Panc1 (cell line): ENCODE data around the gene SMC6. TPM values are rescaled to one million over a fixed set of nuclear protein-coding genes. Genes with fewer than 3 reads are reported as not detected.

ENCODE experiments used
- ATAC-seq: fragments of 200-7000 bp; cut with Tn5 transposase; 2 replicates; pipeline ENCODE4 v1.9.1; 2020; ENCODE audit warnings: mild to moderate bottlenecking, moderate library complexity
- BruUV-seq: library from RNA; stranded (reverse); fragments of 400-500 nt; replicated peaks from 2 replicates; lab custom pipeline; 2021; lab: Mats Ljungman, UMichigan
- CTCF ChIA-PET: fragments of 300-600 bp; sonication (Branson Sonifier 250); formaldehyde crosslinking; loops from one replicate; lab custom pipeline; 2022; ENCODE audit warnings: antibody characterized with exemption; lab: Charles Lee
- POLR2A ChIA-PET: fragments of 300-600 bp; sonication (Branson Sonifier 250); formaldehyde crosslinking; loops from one replicate; lab custom pipeline; 2022; ENCODE audit warnings: antibody characterized with exemption; lab: Charles Lee
- DNase-seq: peaks from one replicate; pipeline ENCODE4 v3.0.0-alpha.2; 2010; ENCODE audit warnings: low read depth, low spot score
- H3K27ac ChIP-seq: 2 replicates; pipeline ENCODE4 v1.5.1; 2011; ENCODE audit warnings: mild to moderate bottlenecking, low read length, inconsistent platforms
- H3K27me3 ChIP-seq: fragments of 200-500 bp; sonication (Bioruptor generic); 2 replicates; pipeline ENCODE4 v1.6.0; 2014; ENCODE audit warnings: low read length, inconsistent platforms; ENCODE audit not compliant: control insufficient read depth, insufficient read depth
- H3K36me3 ChIP-seq: fragments of 200-500 bp; sonication (Bioruptor generic); 2 replicates; pipeline ENCODE4 v1.5.1; 2014; ENCODE audit warnings: inconsistent platforms, mild to moderate bottlenecking, low read length, moderate library complexity; ENCODE audit not compliant: control insufficient read depth, insufficient read depth
- H3K4me1 ChIP-seq: 2 replicates; pipeline ENCODE4 v1.5.1; 2011; ENCODE audit warnings: inconsistent platforms, mild to moderate bottlenecking, low read length, moderate library complexity; ENCODE audit not compliant: control insufficient read depth, insufficient read depth
- H3K4me3 ChIP-seq, 2 experiments: 2 replicates each; pipeline ENCODE4 v1.5.1; 2011 to 2012; ENCODE audit warnings: low read depth in 2 of 2, low read length in 2 of 2, mild to moderate bottlenecking in 2 of 2, inconsistent platforms in 1 of 2, moderate library complexity in 1 of 2
- H3K9me3 ChIP-seq: fragments of 200-500 bp; sonication (Bioruptor generic); 2 replicates; pipeline ENCODE4 v1.5.1; 2014; ENCODE audit warnings: low read depth, mild to moderate bottlenecking, inconsistent platforms, low read length, moderate library complexity; ENCODE audit not compliant: control insufficient read depth, insufficient read depth
- CTCF ChIP-seq: fragments of 450-650 bp; IDR thresholded peaks from 2 replicates; pipeline ENCODE4 v1.5.1; 2017; ENCODE audit warnings: mild to moderate bottlenecking
- POLR2AphosphoS5 ChIP-seq: IDR thresholded peaks from 2 replicates; pipeline ENCODE4 v1.6.1; 2012; ENCODE audit warnings: mild to moderate bottlenecking, low read depth, low read length, moderate library complexity
- REST ChIP-seq, 2 experiments: IDR thresholded peaks; 2 replicates each; pipeline ENCODE4 v1.6.1; 2011 to 2012; ENCODE audit warnings: low read depth in 2 of 2, control low read depth in 1 of 2, low read length in 1 of 2, mild to moderate bottlenecking in 1 of 2, moderate library complexity in 1 of 2; ENCODE audit not compliant: insufficient read depth in 1 of 2
- SIN3A ChIP-seq: IDR thresholded peaks from 2 replicates; pipeline ENCODE4 v1.6.1; 2012; ENCODE audit warnings: low read depth, mild to moderate bottlenecking, low read length, moderate library complexity, borderline replicate concordance; ENCODE audit not compliant: insufficient read depth
- TCF7L2 ChIP-seq: IDR thresholded peaks from 2 replicates; pipeline ENCODE4 v1.6.1; 2011; ENCODE audit warnings: mild to moderate bottlenecking, low read depth, low read length, inconsistent platforms
- in situ Hi-C: cut with HindIII; loops from 2 replicates; pipeline ENCODE4 v1.10.0; 2016; ENCODE audit warnings: low sequenced_read_pairs, low pct_unique_long_range_greater_than_20kb
- intact Hi-C: fragments of 100-400 bp; cut with micrococcal nuclease; formaldehyde crosslinking; loops from one replicate; pipeline ENCODE4 v1.10.0; 2022; ENCODE audit not compliant: unreplicated experiment
- total RNA-seq: library from RNA; stranded (reverse); gene quantifications from one replicate; pipeline ENCODE4 v1.2.1, GENCODE V29; 2021; ENCODE audit not compliant: unreplicated experiment

SMC6 gene
- total RNA-seq, 1 experiment from 2014 or later, result 43.8 TPM

GRCh38 chr2:17634997-17635396 lies 118.6 kb downstream of the SMC6 start:
- Histone ChIP-seq H3K4me3 (no peak overlapping the region), H3K4me1 (no peaks in the 10 kb centered on the region), H3K27ac (no peak overlapping the region), H3K27me3 (no peaks in the 10 kb centered on the region), H3K9me3 (no peaks in the 10 kb centered on the region), H3K36me3 (no peaks in the 10 kb centered on the region)
- CTCF ChIA-PET, result no interaction called here
- in situ Hi-C loops (no loop called here), intact Hi-C loops (no loop called here)
- BruUV-seq, result no TSS peak
- no peak for TF ChIP-seq REST (IDR thresholded peaks at IDR 0.05; ENCODE audit: insufficient read depth in 1 of 2, low read depth in 2 of 2, low read length in 1 of 2)
- no peak for TF ChIP-seq CTCF
- no peak for TF ChIP-seq SIN3A
- no peak for TF ChIP-seq POLR2AphosphoS5
- no peak for TF ChIP-seq TCF7L2
- POLR2A ChIA-PET, result no interaction called here
- ATAC-seq (no peak), DNase-seq (no peak)

GRCh38 chr2:17630089-17630488 lies 123.5 kb downstream of the SMC6 start:
- ATAC-seq (no peak), DNase-seq (no peak)
- no peak for TF ChIP-seq CTCF
- no peak for TF ChIP-seq REST (IDR thresholded peaks at IDR 0.05; ENCODE audit: insufficient read depth in 1 of 2, low read depth in 2 of 2, low read length in 1 of 2)
- no peak for TF ChIP-seq SIN3A
- no peak for TF ChIP-seq POLR2AphosphoS5
- no peak for TF ChIP-seq TCF7L2
- Histone ChIP-seq H3K27ac (no peak overlapping the region), H3K27me3 (no peaks in the 10 kb centered on the region), H3K36me3 (no peaks in the 10 kb centered on the region), H3K4me1 (no peaks in the 10 kb centered on the region), H3K4me3 (no peak overlapping the region), H3K9me3 (no peaks in the 10 kb centered on the region)
- POLR2A ChIA-PET, result no interaction called here
- in situ Hi-C loops, result no loop called here
- intact Hi-C loops, result no loop called here
- CTCF ChIA-PET, result no interaction called here
- no TSS peak for BruUV-seq
